Liver (tissue), 9 donors: ENCODE results near the gene GTF2H1. TPM values are rescaled to one million over a fixed set of nuclear protein-coding genes. Genes with fewer than 3 reads are reported as not detected.

Experiments used
- DNase-seq: peaks from one replicate; pipeline ENCODE4 v3.0.0-alpha.2; 2017; ENCODE audit warnings: low spot score
- H3K27ac ChIP-seq, 2 donors: one replicate each; pipeline ENCODE4 v1.7.0; 2013; ENCODE audit warnings: inconsistent platforms in 2 of 2, low read length in 2 of 2, control low read depth in 1 of 2, low read depth in 1 of 2, mild to moderate bottlenecking in 1 of 2
- H3K27me3 ChIP-seq, 4 donors: one replicate each; pipeline versions ENCODE4 v1.6.1 to v1.7.0; 2013; ENCODE audit warnings: low read length in 3 of 4, inconsistent platforms in 1 of 4, mild to moderate bottlenecking in 1 of 4, moderate library complexity in 1 of 4; ENCODE audit not compliant: control insufficient read depth in 4 of 4, insufficient read depth in 4 of 4
- H3K36me3 ChIP-seq, 4 donors: one replicate each; pipeline versions ENCODE4 v1.6.1 to v1.7.0; 2013; ENCODE audit warnings: low read length in 3 of 4, mild to moderate bottlenecking in 3 of 4, low read depth in 1 of 4, moderate library complexity in 1 of 4; ENCODE audit not compliant: control insufficient read depth in 4 of 4, insufficient read depth in 3 of 4
- H3K4me1 ChIP-seq, 4 donors: one replicate each; pipeline versions ENCODE4 v1.6.1 to v1.7.0; 2013; ENCODE audit warnings: low read length in 3 of 4, mild to moderate bottlenecking in 3 of 4, moderate library complexity in 1 of 4; ENCODE audit not compliant: control insufficient read depth in 4 of 4, insufficient read depth in 4 of 4
- H3K4me3 ChIP-seq, 3 donors: one replicate each; pipeline versions ENCODE4 v1.6.1 to v1.7.0; 2013; ENCODE audit warnings: low read length in 3 of 3, control low read depth in 1 of 3, low read depth in 1 of 3, mild to moderate bottlenecking in 1 of 3
- H3K9ac ChIP-seq, 2 donors: one replicate each; pipeline ENCODE4 v1.7.0; 2013; ENCODE audit warnings: low read length in 2 of 2, mild to moderate bottlenecking in 2 of 2, moderate library complexity in 2 of 2, control low read depth in 1 of 2, low read depth in 1 of 2
- H3K9me3 ChIP-seq, 4 donors: one replicate each; pipeline versions ENCODE4 v1.6.1 to v1.7.0; 2013; ENCODE audit warnings: low read length in 3 of 4; ENCODE audit not compliant: control insufficient read depth in 4 of 4
- EGR1 ChIP-seq, 2 donors: IDR thresholded peaks; 2 replicates each; pipeline ENCODE4 v1.6.1; 2016 to 2018; ENCODE audit warnings: antibody characterized with exemption in 2 of 2, low read depth in 2 of 2
- FOXA2 ChIP-seq: IDR thresholded peaks from 2 replicates; pipeline ENCODE4 v1.6.1; 2016; ENCODE audit warnings: antibody characterized with exemption
- GABPA ChIP-seq, 2 donors: IDR thresholded peaks in 1 of 2; conservative IDR thresholded peaks in 1 of 2; 2 replicates each; pipeline ENCODE4 v1.6.1; 2016; ENCODE audit warnings: antibody characterized with exemption in 2 of 2, mild to moderate bottlenecking in 1 of 2, moderate library complexity in 1 of 2
- HNF4A ChIP-seq, 2 donors: conservative IDR thresholded peaks; 2 replicates each; pipeline ENCODE4 v1.6.1; 2016; ENCODE audit warnings: antibody characterized with exemption in 2 of 2, mild to moderate bottlenecking in 2 of 2
- HNF4G ChIP-seq: IDR thresholded peaks from 2 replicates; pipeline ENCODE4 v1.6.1; 2016; ENCODE audit warnings: antibody characterized with exemption
- JUND ChIP-seq, 2 donors: IDR thresholded peaks; 2 replicates each; pipeline ENCODE4 v1.6.1; 2016; ENCODE audit warnings: antibody characterized with exemption in 2 of 2
- MAX ChIP-seq: IDR thresholded peaks from 2 replicates; pipeline ENCODE4 v1.6.1; 2016; ENCODE audit warnings: antibody characterized with exemption
- NR2F2 ChIP-seq: IDR thresholded peaks from 2 replicates; pipeline ENCODE4 v1.6.1; 2016; ENCODE audit warnings: antibody characterized with exemption
- RAD21 ChIP-seq, 2 donors: IDR thresholded peaks; 2 replicates each; pipeline ENCODE4 v1.6.1; 2016; ENCODE audit warnings: antibody characterized with exemption in 2 of 2, mild to moderate bottlenecking in 2 of 2
- SP1 ChIP-seq: IDR thresholded peaks from 2 replicates; pipeline ENCODE4 v1.6.1; 2018; ENCODE audit warnings: antibody characterized with exemption, mild to moderate bottlenecking
- TAF1 ChIP-seq: conservative IDR thresholded peaks from 2 replicates; pipeline ENCODE4 v1.6.1; 2016; ENCODE audit warnings: antibody characterized with exemption, mild to moderate bottlenecking
- YY1 ChIP-seq: IDR thresholded peaks from 2 replicates; pipeline ENCODE4 v1.6.1; 2016; ENCODE audit warnings: antibody characterized with exemption, mild to moderate bottlenecking
- ZBTB33 ChIP-seq: IDR thresholded peaks from 2 replicates; pipeline ENCODE4 v1.6.1; 2016; ENCODE audit warnings: antibody characterized with exemption
- WGBS: extraction: QIAGEN DNeasy Blood & Tissue Kit; methylation state at CpG from one replicate; pipeline ENCODE4 v1.1.7; 2013; 5-methylcytosine and 5-hydroxymethylcytosine counted together
- polyA plus RNA-seq, 2 donors: library from polyadenylated mRNA; stranded (reverse) in 1 of 2; unstranded in 1 of 2; fragments of 200-250 nt in 1 of 2; fragments of >200 nt in 1 of 2; fragmentation: Nextera tagmentation in 1 of 2; extraction: Ambion mirVana in 1 of 2; gene quantifications; one replicate each; pipeline versions ENCODE4 v1.2.1 to v1.2.3, GENCODE V29; 2013 to 2015
- total RNA-seq, 2 donors: library from RNA; depleted of rRNA; stranded (reverse); fragments of >200 nt; gene quantifications; one replicate each; pipeline ENCODE4 v1.2.3, GENCODE V29; 2014
- TF ChIP-seq, protein P1 (sequence below): fragments of 150-350 bp; IDR thresholded peaks from 2 replicates; pipeline ENCODE4 v1.5.1; 2017; ENCODE audit warnings: improper control_type of control experiment, low read depth, low read length; ENCODE audit not compliant: missing input control
- TF ChIP-seq, protein P2 (sequence below): IDR thresholded peaks from 2 replicates; pipeline ENCODE4 v1.6.1; 2016; ENCODE audit warnings: antibody characterized with exemption, mild to moderate bottlenecking
- TF ChIP-seq, protein P3 (sequence below): IDR thresholded peaks from 2 replicates; pipeline ENCODE4 v1.6.1; 2016; ENCODE audit warnings: antibody characterized with exemption
- donor health status: healthy.
- donor health status: healthy.
- donor health status: healthy.
- donor health status: healthy.
- donor health status: healthy.

GTF2H1 gene
- total and polyA plus RNA-seq, 4 donors, result 11.9 to 37.7 (median 18.7) TPM

GRCh38 chr11:18379201-18379600, 56.8 kb downstream of the GTF2H1 start:
- 81% methylated on average over 2 of the region's 2 CpGs for WGBS
- no peak for DNase-seq
- no peak overlapping the region for H3K27ac ChIP-seq
- H3K36me3 ChIP-seq, result no peaks in the 10 kb centered on the region
- H3K9me3 ChIP-seq, result no peaks in the 10 kb centered on the region
- H3K9ac ChIP-seq, result no peak overlapping the region
- no peak overlapping the region for H3K4me3 ChIP-seq
- TF ChIP-seq SP1 (no peak), GABPA (IDR thresholded peaks at IDR 0.05 in 1 of 2, conservative IDR thresholded peaks at IDR 0.05 in 1 of 2) (no peak), TAF1 (no peak), ZBTB33 (no peak), EGR1 (IDR thresholded peaks at IDR 0.05; ENCODE audit: low read depth in 2 of 2) (no peak), HNF4A (conservative IDR thresholded peaks at IDR 0.05) (no peak), RAD21 (IDR thresholded peaks at IDR 0.05) (no peak), MAX (no peak), FOXA2 (no peak), JUND (IDR thresholded peaks at IDR 0.05) (no peak)
- TF ChIP-seq, protein P1, sequence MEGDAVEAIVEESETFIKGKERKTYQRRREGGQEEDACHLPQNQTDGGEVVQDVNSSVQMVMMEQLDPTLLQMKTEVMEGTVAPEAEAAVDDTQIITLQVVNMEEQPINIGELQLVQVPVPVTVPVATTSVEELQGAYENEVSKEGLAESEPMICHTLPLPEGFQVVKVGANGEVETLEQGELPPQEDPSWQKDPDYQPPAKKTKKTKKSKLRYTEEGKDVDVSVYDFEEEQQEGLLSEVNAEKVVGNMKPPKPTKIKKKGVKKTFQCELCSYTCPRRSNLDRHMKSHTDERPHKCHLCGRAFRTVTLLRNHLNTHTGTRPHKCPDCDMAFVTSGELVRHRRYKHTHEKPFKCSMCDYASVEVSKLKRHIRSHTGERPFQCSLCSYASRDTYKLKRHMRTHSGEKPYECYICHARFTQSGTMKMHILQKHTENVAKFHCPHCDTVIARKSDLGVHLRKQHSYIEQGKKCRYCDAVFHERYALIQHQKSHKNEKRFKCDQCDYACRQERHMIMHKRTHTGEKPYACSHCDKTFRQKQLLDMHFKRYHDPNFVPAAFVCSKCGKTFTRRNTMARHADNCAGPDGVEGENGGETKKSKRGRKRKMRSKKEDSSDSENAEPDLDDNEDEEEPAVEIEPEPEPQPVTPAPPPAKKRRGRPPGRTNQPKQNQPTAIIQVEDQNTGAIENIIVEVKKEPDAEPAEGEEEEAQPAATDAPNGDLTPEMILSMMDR, result no peak
- TF ChIP-seq, protein P2, sequence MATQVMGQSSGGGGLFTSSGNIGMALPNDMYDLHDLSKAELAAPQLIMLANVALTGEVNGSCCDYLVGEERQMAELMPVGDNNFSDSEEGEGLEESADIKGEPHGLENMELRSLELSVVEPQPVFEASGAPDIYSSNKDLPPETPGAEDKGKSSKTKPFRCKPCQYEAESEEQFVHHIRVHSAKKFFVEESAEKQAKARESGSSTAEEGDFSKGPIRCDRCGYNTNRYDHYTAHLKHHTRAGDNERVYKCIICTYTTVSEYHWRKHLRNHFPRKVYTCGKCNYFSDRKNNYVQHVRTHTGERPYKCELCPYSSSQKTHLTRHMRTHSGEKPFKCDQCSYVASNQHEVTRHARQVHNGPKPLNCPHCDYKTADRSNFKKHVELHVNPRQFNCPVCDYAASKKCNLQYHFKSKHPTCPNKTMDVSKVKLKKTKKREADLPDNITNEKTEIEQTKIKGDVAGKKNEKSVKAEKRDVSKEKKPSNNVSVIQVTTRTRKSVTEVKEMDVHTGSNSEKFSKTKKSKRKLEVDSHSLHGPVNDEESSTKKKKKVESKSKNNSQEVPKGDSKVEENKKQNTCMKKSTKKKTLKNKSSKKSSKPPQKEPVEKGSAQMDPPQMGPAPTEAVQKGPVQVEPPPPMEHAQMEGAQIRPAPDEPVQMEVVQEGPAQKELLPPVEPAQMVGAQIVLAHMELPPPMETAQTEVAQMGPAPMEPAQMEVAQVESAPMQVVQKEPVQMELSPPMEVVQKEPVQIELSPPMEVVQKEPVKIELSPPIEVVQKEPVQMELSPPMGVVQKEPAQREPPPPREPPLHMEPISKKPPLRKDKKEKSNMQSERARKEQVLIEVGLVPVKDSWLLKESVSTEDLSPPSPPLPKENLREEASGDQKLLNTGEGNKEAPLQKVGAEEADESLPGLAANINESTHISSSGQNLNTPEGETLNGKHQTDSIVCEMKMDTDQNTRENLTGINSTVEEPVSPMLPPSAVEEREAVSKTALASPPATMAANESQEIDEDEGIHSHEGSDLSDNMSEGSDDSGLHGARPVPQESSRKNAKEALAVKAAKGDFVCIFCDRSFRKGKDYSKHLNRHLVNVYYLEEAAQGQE, result no peak
- TF ChIP-seq, protein P3, sequence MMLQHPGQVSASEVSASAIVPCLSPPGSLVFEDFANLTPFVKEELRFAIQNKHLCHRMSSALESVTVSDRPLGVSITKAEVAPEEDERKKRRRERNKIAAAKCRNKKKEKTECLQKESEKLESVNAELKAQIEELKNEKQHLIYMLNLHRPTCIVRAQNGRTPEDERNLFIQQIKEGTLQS, result no peak
- peaks cover 6 to 17% (median 17%) of the 10 kb centered on the region in 4 donors for H3K4me1 ChIP-seq
- no peaks in the 10 kb centered on the region for H3K27me3 ChIP-seq

- WGBS, result 26% methylated on average over 9 of the region's 9 CpGs
Measured at GRCh38 chr11:18383388-18384156, 61.2 kb downstream of the GTF2H1 start.

More at GRCh38 chr11:18383388-18384156, 61.2 kb downstream of the GTF2H1 start:
- H3K36me3 ChIP-seq, result no peaks in the 10 kb centered on the region
- H3K4me3 ChIP-seq, result no peak overlapping the region
- peaks cover 7 to 23% (median 20%) of the 10 kb centered on the region in 4 donors for H3K4me1 ChIP-seq
- H3K27me3 ChIP-seq, result no peaks in the 10 kb centered on the region
- peak; percentile 36 for DNase-seq
- H3K9ac ChIP-seq, result peak overlapping the region in 1 of 2 donors; percentile 8
- TF ChIP-seq EGR1 (IDR thresholded peaks at IDR 0.05; ENCODE audit: low read depth in 2 of 2) (no peak), YY1 (no peak), TAF1 (no peak), GABPA (IDR thresholded peaks at IDR 0.05 in 1 of 2, conservative IDR thresholded peaks at IDR 0.05 in 1 of 2) (no peak), ZBTB33 (no peak), NR2F2 (no peak), RAD21 (IDR thresholded peaks at IDR 0.05) (no peak), HNF4G (no peak)
- TF ChIP-seq, protein P1, result no peak
- TF ChIP-seq, protein P3, result no peak
- H3K9me3 ChIP-seq, result no peaks in the 10 kb centered on the region
- H3K27ac ChIP-seq, result peak overlapping the region; percentile 83 to 90
